Hepatocyte (in vitro differentiated cells): ENCODE results near the gene SLC47A2. TPM values are rescaled to one million over a fixed set of nuclear protein-coding genes. Genes with fewer than 3 reads are reported as not detected.

ENCODE experiments used
- DNase-seq: peaks from one replicate; pipeline ENCODE4 v3.0.0-alpha.2; 2016; ENCODE audit warnings: low spot score
- H2AFZ ChIP-seq: fragments of 200-600 bp; sonication (generic); 2 replicates; pipeline ENCODE4 v1.6.0; 2016; ENCODE audit warnings: antibody characterized with exemption, mild to moderate bottlenecking
- H3K27ac ChIP-seq: fragments of 200-600 bp; sonication (generic); 2 replicates; pipeline ENCODE4 v1.5.1; 2016; ENCODE audit warnings: mild to moderate bottlenecking
- H3K27me3 ChIP-seq: fragments of 200-600 bp; sonication (generic); 2 replicates; pipeline ENCODE4 v1.6.1; 2016
- H3K36me3 ChIP-seq: fragments of 200-600 bp; sonication (generic); replicated peaks from 2 replicates; pipeline ENCODE4 v1.5.1; 2016; ENCODE audit warnings: low read depth; ENCODE audit not compliant: insufficient read depth
- H3K4me1 ChIP-seq: fragments of 200-600 bp; sonication (generic); 2 replicates; pipeline ENCODE4 v1.5.1; 2016; ENCODE audit warnings: mild to moderate bottlenecking, moderate library complexity; ENCODE audit not compliant: insufficient read depth
- H3K4me2 ChIP-seq: fragments of 200-600 bp; sonication (generic); 2 replicates; pipeline ENCODE4 v1.6.0; 2016
- H3K4me3 ChIP-seq: fragments of 200-600 bp; sonication (generic); 2 replicates; pipeline ENCODE4 v1.5.1; 2016; ENCODE audit warnings: mild to moderate bottlenecking
- H3K79me2 ChIP-seq: fragments of 200-600 bp; sonication (generic); 2 replicates; pipeline ENCODE4 v1.6.0; 2017; ENCODE audit warnings: mild to moderate bottlenecking
- H3K9me2 ChIP-seq: fragments of 200-600 bp; sonication (generic); replicated peaks from 2 replicates; pipeline ENCODE4 v1.6.0; 2017; ENCODE audit warnings: mild to moderate bottlenecking; ENCODE audit not compliant: insufficient read depth
- H3K9me3 ChIP-seq: fragments of 200-600 bp; sonication (generic); 2 replicates; pipeline ENCODE4 v1.5.1; 2016; ENCODE audit warnings: low read depth, mild to moderate bottlenecking
- H4K20me1 ChIP-seq: fragments of 200-600 bp; sonication (generic); 2 replicates; pipeline ENCODE4 v1.6.0; 2016; ENCODE audit warnings: mild to moderate bottlenecking; ENCODE audit not compliant: insufficient read depth, poor library complexity, severe bottlenecking
- EZH2 ChIP-seq: fragments of 200-600 bp; sonication (generic); IDR thresholded peaks from 2 replicates; pipeline ENCODE4 v1.6.1; 2016; ENCODE audit warnings: antibody characterized with exemption, mild to moderate bottlenecking, borderline replicate concordance
- EZH2phosphoT487 ChIP-seq: fragments of 200-600 bp; sonication (generic); IDR thresholded peaks from one replicate; pipeline ENCODE4 v1.6.1; 2018; ENCODE audit warnings: antibody characterized with exemption, mild to moderate bottlenecking, low read depth, moderate library complexity; ENCODE audit not compliant: unreplicated experiment, severe bottlenecking
- WGBS: methylation state at CpG from one replicate; pipeline ENCODE4 v1.1.6; 2016; ENCODE audit warnings: low lambda C conversion rate; ENCODE audit errors: missing lambda C conversion rate; 5-methylcytosine and 5-hydroxymethylcytosine counted together
- polyA plus RNA-seq: library from polyadenylated mRNA; unstranded; fragments of >200 nt; fragmentation: Nextera tagmentation; extraction: Ambion mirVana; gene quantifications from 2 replicates; pipeline ENCODE4 v1.2.1, GENCODE V29; 2016
- total RNA-seq: library from RNA; depleted of rRNA; stranded (reverse); fragments of >200 nt; gene quantifications from 2 replicates; pipeline ENCODE4 v1.2.3, GENCODE V29; 2014
- TF ChIP-seq, protein P1 (sequence below): fragments of 200-600 bp; sonication (generic); IDR thresholded peaks from 2 replicates; pipeline ENCODE4 v1.5.1; 2016; ENCODE audit warnings: antibody characterized with exemption, mild to moderate bottlenecking; ENCODE audit not compliant: poor library complexity

SLC47A2 gene
- total and polyA plus RNA-seq, 2 experiments from 2014 or later: 0.07 TPM; not detected in 1

DNA sequence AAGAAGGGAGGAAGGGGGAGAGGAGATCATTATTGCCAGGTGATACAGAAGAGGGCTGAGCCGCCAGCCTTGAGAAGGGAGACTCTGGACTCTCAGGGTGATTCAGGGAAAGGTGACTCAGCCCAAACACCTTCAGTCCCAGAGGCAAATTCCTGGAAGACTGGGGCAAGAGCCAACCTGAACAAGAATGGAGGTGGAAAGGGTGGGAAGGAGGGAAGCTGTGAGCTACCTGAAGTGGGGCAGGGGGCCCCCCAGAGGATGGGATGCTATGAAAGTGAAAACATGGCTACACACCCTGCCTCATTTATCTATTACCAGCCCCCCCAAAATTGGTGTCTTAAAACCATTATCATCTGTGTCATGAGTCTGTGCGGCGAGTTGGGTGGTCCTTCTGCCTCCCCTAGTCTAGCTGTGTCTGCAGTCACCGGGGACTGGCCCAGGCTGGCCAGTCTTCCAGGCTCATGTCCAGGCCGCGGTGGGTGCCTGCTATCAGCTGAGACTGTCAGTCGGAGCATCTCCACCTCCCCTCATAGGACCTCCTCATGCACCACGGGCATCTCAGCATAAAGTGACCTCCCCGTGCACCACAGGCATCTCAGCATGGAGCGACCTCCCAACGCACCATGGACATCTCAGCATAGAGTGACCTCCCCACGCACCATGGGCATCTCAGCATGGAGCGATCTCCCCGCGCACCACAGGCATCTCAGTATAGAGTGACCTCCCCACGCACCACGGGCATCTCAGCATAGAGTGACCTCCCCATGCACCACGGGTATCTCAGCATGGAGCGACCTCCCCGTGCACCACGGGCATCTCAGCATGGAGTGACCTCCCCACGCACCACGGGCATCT is 3.2 kb upstream of the SLC47A2 start:
- no peaks in the 10 kb centered on the region for H3K79me2 ChIP-seq
- no peaks in the 10 kb centered on the region for H4K20me1 ChIP-seq
- no peak overlapping the region for H3K4me2 ChIP-seq
- no peaks in the 10 kb centered on the region for H3K9me3 ChIP-seq
- H3K36me3 ChIP-seq: no peaks in the 10 kb centered on the region
- peaks cover 5% of the 10 kb centered on the region for H3K4me1 ChIP-seq
- H3K4me3 ChIP-seq: no peak overlapping the region
- no peaks in the 10 kb centered on the region for H3K9me2 ChIP-seq
- DNase-seq: peak; percentile 67
- H3K27me3 ChIP-seq: no peaks in the 10 kb centered on the region
- WGBS: 95% methylated on average over 22 of the region's 23 CpGs
- no peak overlapping the region for H3K27ac ChIP-seq
- TF ChIP-seq EZH2phosphoT487: no peak
- no peak for TF ChIP-seq EZH2
- TF ChIP-seq, protein P1, sequence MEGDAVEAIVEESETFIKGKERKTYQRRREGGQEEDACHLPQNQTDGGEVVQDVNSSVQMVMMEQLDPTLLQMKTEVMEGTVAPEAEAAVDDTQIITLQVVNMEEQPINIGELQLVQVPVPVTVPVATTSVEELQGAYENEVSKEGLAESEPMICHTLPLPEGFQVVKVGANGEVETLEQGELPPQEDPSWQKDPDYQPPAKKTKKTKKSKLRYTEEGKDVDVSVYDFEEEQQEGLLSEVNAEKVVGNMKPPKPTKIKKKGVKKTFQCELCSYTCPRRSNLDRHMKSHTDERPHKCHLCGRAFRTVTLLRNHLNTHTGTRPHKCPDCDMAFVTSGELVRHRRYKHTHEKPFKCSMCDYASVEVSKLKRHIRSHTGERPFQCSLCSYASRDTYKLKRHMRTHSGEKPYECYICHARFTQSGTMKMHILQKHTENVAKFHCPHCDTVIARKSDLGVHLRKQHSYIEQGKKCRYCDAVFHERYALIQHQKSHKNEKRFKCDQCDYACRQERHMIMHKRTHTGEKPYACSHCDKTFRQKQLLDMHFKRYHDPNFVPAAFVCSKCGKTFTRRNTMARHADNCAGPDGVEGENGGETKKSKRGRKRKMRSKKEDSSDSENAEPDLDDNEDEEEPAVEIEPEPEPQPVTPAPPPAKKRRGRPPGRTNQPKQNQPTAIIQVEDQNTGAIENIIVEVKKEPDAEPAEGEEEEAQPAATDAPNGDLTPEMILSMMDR: no peak
- no peak overlapping the region for H2AFZ ChIP-seq

DNA sequence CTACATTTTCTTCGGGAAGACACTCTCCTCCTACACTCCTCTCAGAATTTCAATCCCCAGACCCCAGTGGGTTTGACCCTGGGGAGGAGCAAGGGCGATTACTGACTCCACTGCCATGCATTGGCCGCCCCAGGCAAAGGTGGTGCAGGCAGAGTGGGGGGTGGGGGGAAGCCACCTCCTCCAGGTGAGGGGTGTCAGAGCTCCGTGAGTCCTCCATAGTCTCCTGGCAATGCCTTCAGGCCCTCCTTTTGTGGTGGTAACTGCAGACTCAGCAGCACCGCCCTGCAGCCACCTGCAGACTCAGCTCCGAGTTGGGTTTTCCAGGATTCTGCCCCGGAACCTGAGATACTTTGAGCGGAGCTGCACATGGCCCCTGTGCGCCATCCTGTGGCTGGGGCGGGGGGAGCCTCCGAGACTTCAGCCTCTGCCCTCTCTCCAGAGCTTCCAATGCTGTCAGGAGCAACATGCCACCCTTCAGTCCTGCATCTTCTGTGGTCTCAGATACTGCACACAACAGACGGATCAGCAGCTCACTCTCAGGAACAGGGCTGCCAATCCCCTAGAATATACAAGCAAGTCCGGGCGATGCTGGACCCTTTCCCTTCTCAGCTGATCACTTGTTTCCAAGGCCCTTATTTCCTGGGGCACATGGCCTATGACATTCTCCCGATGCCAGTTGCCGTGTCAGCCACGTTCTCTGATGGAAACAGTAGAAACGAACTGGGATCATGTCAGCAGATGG is 2.4 kb upstream of the SLC47A2 start:
- TF ChIP-seq EZH2: no peak
- TF ChIP-seq, protein P1: no peak
- TF ChIP-seq EZH2phosphoT487: no peak
- H3K27ac ChIP-seq: no peak overlapping the region
- no peaks in the 10 kb centered on the region for H3K9me2 ChIP-seq
- WGBS: 81% methylated on average over 18 of the region's 18 CpGs
- H3K27me3 ChIP-seq: no peaks in the 10 kb centered on the region
- no peak overlapping the region for H2AFZ ChIP-seq
- H3K36me3 ChIP-seq: no peaks in the 10 kb centered on the region
- no peak for DNase-seq
- H3K4me1 ChIP-seq: peaks cover 5% of the 10 kb centered on the region
- H3K9me3 ChIP-seq: no peaks in the 10 kb centered on the region
- H3K4me3 ChIP-seq: no peak overlapping the region
- no peak overlapping the region for H3K4me2 ChIP-seq
- H4K20me1 ChIP-seq: no peaks in the 10 kb centered on the region
- H3K79me2 ChIP-seq: no peaks in the 10 kb centered on the region

GRCh38 chr17:19718041-19718612 is 1.7 kb upstream of the SLC47A2 start:
- Histone ChIP-seq H3K4me2 (no peak overlapping the region), H3K27me3 (no peaks in the 10 kb centered on the region), H4K20me1 (no peaks in the 10 kb centered on the region), H3K4me3 (no peak overlapping the region), H3K79me2 (no peaks in the 10 kb centered on the region), H3K36me3 (no peaks in the 10 kb centered on the region), H3K9me3 (no peaks in the 10 kb centered on the region), H3K9me2 (no peaks in the 10 kb centered on the region), H3K27ac (no peak overlapping the region), H3K4me1 (peaks cover 5% of the 10 kb centered on the region), H2AFZ (no peak overlapping the region)
- WGBS: 84% methylated on average over 12 of the region's 12 CpGs
- no peak for DNase-seq
- no peak for TF ChIP-seq EZH2
- TF ChIP-seq, protein P1: no peak
- TF ChIP-seq EZH2phosphoT487: no peak
